GM10847 (cell line): Measurements from ENCODE around the gene CPEB1.

Source experiments
- POLR2A ChIP-seq: IDR thresholded peaks from 2 replicates; pipeline ENCODE4 v1.6.1; 2011; ENCODE audit not compliant: insufficient read length; ENCODE audit errors: extremely low read depth

CPEB1 gene

DNA sequence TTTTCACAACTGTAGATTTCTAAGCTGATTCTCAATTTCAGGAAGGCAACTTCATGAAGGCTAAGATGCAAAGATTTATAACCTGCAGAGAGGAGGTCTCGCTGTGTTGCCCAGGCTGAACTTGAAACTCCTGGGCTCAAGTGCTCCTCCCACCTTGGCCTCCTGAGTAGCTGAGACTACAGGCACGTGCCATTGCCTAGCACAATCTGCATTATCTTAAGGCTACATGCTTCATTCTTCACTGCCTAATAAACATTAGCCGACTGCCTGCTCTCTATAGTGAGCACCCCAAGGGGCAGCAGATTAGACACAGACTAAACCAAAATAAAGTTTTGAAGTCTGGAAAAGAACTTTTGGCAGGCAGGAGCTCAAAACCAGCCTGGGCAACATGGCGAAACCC, 17.1 kb downstream of the CPEB1 start:
- TF ChIP-seq POLR2A = no peak

DNA sequence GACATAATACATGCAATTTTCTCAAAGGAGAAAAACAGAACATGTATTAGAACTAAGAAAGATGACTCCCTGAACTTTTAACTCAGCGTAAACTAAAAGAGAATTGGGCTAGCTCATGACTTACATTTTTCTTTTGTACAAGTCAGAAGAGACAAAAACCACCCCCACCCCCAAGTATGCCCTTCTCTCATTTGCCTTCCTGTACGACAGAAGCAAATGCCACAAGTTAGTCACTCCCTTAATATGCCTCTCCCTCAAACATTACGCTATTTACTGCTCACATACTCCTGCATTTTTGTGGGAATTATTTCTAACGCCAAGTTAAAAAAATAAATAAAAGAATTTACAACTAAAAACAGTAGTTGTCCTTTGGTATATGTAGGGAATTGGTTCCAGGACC, 22.0 kb downstream of the CPEB1 start:
- TF ChIP-seq POLR2A = no peak

DNA sequence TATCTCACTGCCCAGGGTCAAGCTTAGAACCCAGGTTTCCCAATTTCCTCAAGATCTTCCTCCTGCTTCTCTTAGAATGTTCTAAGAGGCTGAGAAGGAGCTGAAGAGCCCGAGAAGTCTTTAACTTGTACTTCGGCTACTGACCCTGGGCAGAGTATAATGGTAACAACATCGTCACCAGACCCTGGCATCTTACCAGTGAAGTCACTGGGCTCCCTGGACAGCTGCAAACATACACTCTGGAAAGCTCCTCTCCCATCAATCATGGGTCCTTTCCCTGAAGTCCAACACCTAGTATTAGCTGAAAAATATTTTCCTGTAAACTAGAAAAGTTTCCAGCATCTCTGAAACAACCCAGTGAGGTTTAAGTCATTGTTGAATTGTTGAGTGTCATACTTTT, 22.7 kb downstream of the CPEB1 start:
- no peak for TF ChIP-seq POLR2A

DNA sequence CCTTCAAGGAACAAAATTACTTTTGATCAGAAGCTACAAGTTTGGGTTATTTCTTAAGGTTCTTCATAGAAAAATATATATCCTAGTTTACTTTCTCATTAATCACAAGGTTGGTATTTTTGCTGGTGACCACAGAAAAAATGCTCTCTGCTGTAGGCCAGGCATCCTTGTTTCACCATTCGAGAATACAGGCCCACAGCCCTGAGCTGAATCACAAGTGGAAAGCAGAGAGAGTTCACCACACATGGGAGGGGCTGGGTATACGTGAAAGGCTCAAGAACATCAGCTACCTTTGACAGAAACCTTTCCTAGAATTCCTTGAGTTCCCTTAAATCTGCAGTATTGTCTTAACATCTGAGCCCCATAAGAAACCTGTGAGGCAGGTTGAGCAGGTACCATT, 23.2 kb downstream of the CPEB1 start:
- no peak for TF ChIP-seq POLR2A

DNA sequence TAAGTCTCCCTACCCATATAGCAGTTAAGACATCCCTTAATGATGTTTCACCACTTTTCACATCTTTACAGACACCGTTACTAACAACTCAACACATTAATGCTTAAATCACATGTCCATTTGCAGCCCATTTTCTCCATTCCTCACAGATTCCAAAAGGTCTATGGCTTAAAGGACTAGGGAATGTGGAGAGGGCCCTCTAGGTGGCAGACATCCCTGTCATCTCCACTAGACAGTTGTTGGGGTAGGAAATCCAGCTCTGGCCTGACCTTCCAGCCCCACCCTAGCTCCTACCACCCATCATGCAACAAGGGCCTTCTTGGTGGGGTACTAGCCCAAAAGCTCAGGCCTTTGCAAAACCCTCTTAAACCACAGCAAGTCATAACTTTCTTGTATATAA, 25.2 kb downstream of the CPEB1 start:
- no peak for TF ChIP-seq POLR2A

DNA sequence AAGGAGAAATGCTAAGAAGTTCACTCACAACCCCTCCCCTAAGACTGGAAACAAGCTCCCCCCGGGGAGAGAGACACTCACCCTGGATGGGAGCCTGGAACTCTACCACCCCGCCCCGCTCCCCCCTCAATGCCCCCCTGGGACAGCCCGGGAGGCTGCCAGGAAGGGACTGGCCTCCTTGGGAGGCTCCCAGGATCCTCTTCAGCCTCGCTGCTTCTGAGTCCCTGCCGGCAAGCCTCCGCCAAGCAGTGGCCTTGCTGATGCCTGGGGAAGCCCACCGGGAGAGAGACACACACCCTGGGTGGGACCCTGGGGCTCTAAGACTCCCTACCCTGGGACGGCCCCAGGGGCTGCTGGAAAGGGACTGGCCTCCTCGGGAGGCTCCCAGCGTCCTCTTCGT, 33.4 kb downstream of the CPEB1 start:
- TF ChIP-seq POLR2A = no peak

DNA sequence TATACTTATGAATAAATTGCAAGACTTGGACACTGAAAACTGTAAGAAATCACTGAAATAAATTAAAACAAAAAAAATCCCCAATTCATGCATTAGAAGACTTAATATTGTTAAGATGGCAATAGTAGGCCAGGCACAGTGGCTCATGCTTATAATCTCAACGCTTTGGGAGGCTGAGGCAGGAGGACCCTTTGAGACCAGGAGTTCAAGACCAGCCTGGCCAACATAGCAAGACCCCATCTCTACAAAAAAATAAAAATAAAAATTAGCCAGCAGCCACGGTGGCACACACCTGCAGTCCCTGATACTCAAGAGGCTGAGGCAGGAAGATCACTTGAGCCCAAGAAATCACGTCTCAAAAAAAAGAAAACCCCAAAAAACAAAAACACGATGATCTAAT, 35.8 kb downstream of the CPEB1 start:
- TF ChIP-seq POLR2A = no peak

DNA sequence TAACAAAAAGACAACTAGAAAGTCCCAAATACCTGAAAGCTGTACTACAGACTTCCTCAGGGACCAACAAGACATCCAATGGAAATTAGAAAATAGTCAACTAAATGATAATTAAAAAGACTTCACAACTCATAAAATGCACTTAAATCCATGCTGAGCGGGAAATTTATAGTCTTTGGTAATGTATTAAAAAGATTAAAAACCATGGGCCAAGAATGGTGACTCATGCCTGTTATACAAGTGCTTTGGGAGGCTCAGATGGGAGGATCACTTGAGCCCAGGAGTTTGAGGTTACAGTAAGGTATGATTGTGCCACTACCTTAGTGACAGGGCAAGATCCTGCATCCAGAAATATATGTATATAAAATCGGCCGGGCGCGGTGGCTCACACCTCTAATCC, 45.0 kb downstream of the CPEB1 start:
- no peak for TF ChIP-seq POLR2A

DNA sequence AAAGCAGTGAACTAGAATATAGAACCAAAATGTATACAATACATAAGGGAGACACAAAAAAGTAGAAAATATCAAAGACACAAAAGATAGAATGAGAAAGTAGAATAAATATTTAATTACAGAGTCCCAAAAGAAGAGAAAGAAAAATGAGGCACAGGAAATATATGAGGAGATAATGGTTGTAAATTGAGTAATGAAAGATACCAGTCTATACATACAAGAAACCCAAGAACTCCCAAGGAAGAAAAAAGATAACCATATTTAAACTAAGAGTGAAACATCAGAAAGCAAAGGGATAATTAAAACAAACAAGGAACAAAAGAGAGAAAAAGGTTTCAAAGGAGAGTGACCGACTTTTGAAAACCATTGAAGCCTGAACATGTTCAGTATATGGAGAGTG, 47.3 kb downstream of the CPEB1 start:
- no peak for TF ChIP-seq POLR2A

DNA sequence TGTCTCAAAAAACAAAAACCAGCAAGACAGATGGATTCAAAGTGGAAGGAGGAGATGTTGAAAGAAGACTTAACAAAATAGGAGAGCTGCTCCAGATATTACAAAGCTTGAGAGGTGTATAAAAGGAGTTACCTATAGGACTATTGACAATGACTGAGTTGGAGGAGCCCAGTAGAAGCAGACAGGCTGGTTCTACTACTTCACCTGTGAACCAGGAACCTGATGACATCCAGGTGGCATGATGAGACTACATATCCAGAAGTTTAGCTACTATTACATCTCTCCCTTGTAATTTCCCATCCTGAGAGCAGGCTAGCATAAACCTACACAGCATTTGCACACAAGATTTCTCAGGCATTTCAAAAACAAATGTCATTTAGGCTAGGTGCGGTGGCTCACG, 49.3 kb downstream of the CPEB1 start:
- TF ChIP-seq POLR2A = no peak

DNA sequence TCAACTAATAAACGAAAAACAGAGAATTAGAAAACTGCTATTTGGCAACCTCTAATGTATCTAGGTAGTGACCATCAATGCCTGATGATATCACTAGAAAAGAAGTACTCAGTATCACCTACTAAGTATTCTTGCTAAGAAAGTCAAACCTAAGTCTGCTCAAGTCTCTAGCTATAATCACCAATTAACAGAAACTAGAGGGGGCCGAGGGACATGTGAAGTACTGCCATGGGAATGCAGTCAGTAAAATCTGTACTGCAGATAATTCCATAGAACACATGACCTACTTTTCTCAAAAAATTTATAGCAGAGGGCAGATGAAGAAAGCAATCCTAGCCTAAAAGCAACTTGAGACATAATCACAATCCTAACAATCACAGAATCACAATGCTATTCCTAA, 51.4 kb downstream of the CPEB1 start:
- TF ChIP-seq POLR2A = no peak

DNA sequence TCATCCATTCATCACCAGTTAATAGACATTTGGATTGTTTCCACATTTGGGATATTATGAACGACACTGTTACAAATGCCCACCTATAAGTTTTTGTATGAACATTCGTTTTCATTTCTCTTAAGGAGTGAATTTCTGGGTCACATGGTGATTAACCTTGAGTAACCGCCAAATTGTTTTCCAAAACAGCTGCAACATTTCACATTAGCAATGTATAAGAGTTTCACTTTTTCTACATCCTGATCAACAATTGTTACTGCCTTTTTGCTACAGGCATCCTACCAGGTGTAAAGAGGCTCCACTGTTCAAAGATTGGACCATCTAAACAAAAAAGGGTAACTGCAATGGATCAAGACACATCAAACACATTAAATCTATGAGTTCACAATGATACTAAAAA, 52.0 kb downstream of the CPEB1 start:
- no peak for TF ChIP-seq POLR2A

DNA sequence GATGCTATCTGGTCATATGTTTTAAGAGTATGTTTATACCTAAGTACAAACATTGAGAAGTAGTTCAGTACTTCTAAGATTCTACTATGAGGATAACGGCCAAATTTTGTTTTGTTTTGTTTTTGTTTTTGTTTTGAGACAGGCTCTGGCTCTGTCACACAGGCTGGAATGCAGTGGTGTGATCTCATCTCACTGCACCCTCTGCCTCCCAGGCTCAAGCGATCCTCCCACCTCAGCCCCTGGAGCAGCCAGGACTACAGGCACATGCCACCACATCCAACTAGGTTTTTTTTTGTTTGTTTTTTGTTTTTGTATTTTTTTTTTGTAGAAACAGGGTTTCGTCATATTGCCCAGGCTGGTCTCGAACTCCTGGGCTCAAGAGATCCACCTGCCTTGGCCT, 59.4 kb downstream of the CPEB1 start:
- TF ChIP-seq POLR2A = no peak

DNA sequence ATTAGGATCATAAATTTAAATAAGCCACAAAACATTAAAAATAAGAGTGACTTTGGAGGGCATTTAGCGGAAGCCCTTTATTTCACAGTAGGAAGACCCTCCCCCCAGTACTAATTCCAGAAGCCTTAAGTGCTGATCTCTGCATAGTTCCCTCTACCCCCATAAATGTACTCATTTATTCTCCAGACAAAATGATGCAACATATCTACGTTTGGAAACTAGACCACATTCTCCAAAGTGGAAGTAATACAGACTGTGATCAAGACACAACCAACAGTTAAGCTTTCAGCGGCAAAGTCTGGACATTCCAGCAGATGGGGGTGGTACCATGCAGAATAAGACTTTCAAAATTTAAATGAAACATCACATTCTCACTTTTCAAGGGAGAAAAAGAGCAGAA, 62.1 kb downstream of the CPEB1 start:
- TF ChIP-seq POLR2A = no peak

DNA sequence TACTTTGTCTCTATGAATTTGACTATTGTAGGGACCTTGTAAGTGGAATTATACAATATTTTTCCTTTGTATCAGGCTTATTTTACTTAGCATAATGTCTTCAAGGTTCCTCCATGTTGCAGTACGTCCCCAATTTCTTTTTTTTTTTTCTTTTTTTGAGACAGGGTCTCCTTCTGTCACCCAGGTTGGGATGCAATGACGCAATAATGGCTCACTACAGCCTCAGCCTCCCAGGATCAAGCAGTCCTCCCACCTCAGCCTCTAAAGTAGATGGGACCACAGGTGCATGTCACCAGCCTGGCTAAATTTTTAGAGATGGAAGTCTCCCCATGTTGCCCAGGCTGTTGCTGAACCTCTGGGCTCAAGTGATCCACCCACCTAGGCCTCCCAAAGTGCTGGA, 66.5 kb downstream of the CPEB1 start:
- TF ChIP-seq POLR2A = no peak

DNA sequence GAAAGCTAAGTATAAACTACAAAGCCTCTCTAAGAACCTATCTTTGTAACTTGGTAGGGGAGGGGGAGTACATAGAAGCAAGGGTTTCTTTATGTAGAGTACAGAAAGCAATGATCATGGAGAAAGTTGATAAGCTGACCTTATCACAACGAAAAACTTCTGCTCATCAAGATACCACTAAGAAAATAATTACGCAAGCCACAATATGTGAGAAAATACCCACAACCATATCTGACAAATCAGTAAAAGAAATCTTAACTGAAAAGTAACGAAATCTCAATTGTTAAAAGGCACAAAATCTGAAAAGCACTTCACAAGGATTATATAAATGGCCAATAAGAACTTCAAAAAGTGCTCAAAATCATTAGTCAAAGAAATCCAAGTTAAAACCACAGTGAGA, 71.8 kb downstream of the CPEB1 start:
- no peak for TF ChIP-seq POLR2A

DNA sequence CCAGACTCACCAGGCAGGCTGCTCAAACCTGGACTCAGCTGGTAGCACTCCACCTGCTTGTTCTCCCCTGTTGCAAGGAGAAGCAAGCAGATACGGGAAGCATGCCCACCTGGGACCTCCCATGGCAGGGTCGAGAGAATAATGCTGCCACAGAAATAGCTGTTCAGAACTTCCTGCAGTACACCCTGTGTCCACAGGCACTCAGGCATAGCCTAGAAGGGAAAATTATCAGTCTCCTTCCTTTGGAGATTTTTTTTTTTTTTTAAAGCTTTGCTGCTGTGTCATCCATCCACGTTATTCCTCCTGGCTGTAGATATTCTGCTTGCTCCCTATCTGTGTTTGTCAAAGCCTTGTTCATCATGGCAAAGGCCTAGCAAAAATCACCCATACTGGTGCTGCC, 74.2 kb downstream of the CPEB1 start:
- no peak for TF ChIP-seq POLR2A

DNA sequence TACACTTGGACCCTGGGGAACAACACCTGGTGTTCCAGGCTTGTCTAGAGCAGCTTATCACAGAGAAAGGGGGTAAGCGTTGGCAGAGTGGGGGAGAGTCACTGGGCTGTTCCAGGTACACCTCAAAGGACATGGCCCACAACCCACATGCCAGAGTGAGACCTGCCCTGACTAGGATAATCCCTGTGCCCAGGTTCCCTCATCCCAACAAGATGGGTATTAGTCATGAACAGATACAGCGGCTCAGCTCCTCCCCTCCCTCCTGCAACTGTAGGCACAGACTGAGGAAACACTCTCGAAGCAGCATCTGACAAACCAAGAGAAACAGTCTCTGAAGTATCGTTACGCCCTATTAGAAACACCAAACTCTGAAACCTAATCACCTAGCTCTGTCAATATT, 74.9 kb downstream of the CPEB1 start:
- no peak for TF ChIP-seq POLR2A
